ENCODE results near the gene SHC2. TPM values are rescaled to one million over a fixed set of nuclear protein-coding genes. Genes with fewer than 3 reads are reported as not detected.

The SHC2 gene
- total and polyA plus RNA-seq, 2 of the 13 experiments (the other 11 are each of a cell fraction or from before 2014, with no cell fraction given) = 9.0 to 18.3 TPM

- no peak for TF ChIP-seq RBM39 (IDR thresholded peaks at IDR 0.05; ENCODE audit: low read depth, low read length, poor library complexity, severe bottlenecking)
- peak; percentile 49; the same call in 1 of the 2 replicates for TF ChIP-seq FOXP4 (CRISPR knock-in tag; IDR thresholded peaks at IDR 0.05)
- TF ChIP-seq ZNF160 (CRISPR knock-in tag; IDR thresholded peaks at IDR 0.05) = peak; percentile 46; the same call in 1 of the 2 replicates
- peak; percentile 45; the same call in 1 of the 2 replicates for TF ChIP-seq MIER3 (CRISPR knock-in tag; IDR thresholded peaks at IDR 0.05; ENCODE audit: borderline replicate concordance)
- TF ChIP-seq ZNF660 (CRISPR knock-in tag; IDR thresholded peaks at IDR 0.05; ENCODE audit: borderline replicate concordance, low read depth) = no peak
- no peak for TF ChIP-seq ZSCAN12 (CRISPR knock-in tag; IDR thresholded peaks at IDR 0.05)
- TF ChIP-seq ZNF879 (CRISPR knock-in tag; IDR thresholded peaks at IDR 0.05) = no peak
- TF ChIP-seq ZKSCAN1 (IDR thresholded peaks at IDR 0.05; ENCODE audit: low read length) = no peak
- TF ChIP-seq NFIC (IDR thresholded peaks at IDR 0.05; ENCODE audit: low read length) = no peak
- TF ChIP-seq, protein P1, sequence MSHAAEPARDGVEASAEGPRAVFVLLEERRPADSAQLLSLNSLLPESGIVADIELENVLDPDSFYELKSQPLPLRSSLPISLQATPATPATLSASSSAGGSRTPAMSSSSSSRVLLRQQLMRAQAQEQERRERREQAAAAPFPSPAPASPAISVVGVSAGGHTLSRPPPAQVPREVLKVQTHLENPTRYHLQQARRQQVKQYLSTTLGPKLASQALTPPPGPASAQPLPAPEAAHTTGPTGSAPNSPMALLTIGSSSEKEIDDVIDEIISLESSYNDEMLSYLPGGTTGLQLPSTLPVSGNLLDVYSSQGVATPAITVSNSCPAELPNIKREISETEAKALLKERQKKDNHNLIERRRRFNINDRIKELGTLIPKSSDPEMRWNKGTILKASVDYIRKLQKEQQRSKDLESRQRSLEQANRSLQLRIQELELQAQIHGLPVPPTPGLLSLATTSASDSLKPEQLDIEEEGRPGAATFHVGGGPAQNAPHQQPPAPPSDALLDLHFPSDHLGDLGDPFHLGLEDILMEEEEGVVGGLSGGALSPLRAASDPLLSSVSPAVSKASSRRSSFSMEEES (CRISPR knock-in tag; IDR thresholded peaks at IDR 0.05) = peak; percentile 32; the same call in 1 of the 2 replicates
- TF ChIP-seq ZBTB2 (CRISPR knock-in tag; IDR thresholded peaks at IDR 0.05; ENCODE audit: low read depth) = no peak
- no peak for TF ChIP-seq KMT2A (CRISPR knock-in tag; IDR thresholded peaks at IDR 0.05)
- peak; percentile 55; the same call in 1 of the 2 replicates for TF ChIP-seq MAX (IDR thresholded peaks at IDR 0.05)
- peak; percentile 42; the same call in 1 of the 2 replicates for TF ChIP-seq ZSCAN21 (CRISPR knock-in tag; IDR thresholded peaks at IDR 0.05; ENCODE audit: borderline replicate concordance)
- TF ChIP-seq ZNF883 (CRISPR knock-in tag; IDR thresholded peaks at IDR 0.05; ENCODE audit: not compliant biosample characterization) = no peak
- no peak for TF ChIP-seq PLRG1 (conservative IDR thresholded peaks at IDR 0.05)
- no peak for TF ChIP-seq NFIB (CRISPR knock-in tag; IDR thresholded peaks at IDR 0.05; ENCODE audit: borderline replicate concordance)
- peak; percentile 76 for TF ChIP-seq AGO1 (IDR thresholded peaks at IDR 0.05; ENCODE audit: low read depth, low read length, poor library complexity, severe bottlenecking)
- TF ChIP-seq ZC3H13 (CRISPR knock-in tag; IDR thresholded peaks at IDR 0.05) = peak; percentile 52; the same call in 1 of the 2 replicates
- no peak for TF ChIP-seq ZNF30 (CRISPR knock-in tag; IDR thresholded peaks at IDR 0.05)
- no peak for TF ChIP-seq ZSCAN5A (CRISPR knock-in tag; IDR thresholded peaks at IDR 0.05; ENCODE audit: borderline replicate concordance)
- 0 out of 2 replicates have a peak, but pooled peaks have one; percentile 69 for TF ChIP-seq ZNF343 (CRISPR knock-in tag; IDR thresholded peaks at IDR 0.05)
These were observed 1.1 kb upstream of the SHC2 start (continued) for GRCh38 chr19:461721-462551.
